ENCODE data around the gene SLC6A8.

GRCh38 chrX:153685156-153685536 lies 2.6 kb upstream of the SLC6A8 start:
- TF ChIP-seq CTCF (IDR thresholded peaks at IDR 0.05; ENCODE audit: low read depth, low read length) (no peak), EZH2phosphoT487 (IDR thresholded peaks at IDR 0.05; ENCODE audit: low read depth) (no peak)

All from OCI-LY3 (cell line).